IMR-90 (cell line): ENCODE data around the gene CDK14. TPM values are rescaled to one million over a fixed set of nuclear protein-coding genes. Genes with fewer than 3 reads are reported as not detected.

ENCODE experiments used
- ATAC-seq: fragments of 200-7000 bp; cut with Tn5 transposase; 2 replicates; pipeline ENCODE4 v1.9.1; 2020; ENCODE audit warnings: low read depth, mild to moderate bottlenecking, moderate library complexity
- BruUV-seq: library from RNA; stranded (reverse); fragments of 400-500 nt; replicated peaks from 2 replicates; lab custom pipeline; 2021; lab: Mats Ljungman, UMichigan
- CTCF ChIA-PET: fragments of 300-600 bp; formaldehyde crosslinking; extraction: SDS; loops from one replicate; lab custom pipeline; 2021; ENCODE audit warnings: antibody characterized with exemption; lab: Yijun Ruan, JAX
- POLR2A ChIA-PET: fragments of 300-600 bp; sonication (Branson Sonifier 250); formaldehyde crosslinking; loops from one replicate; lab custom pipeline; 2022; ENCODE audit warnings: antibody characterized with exemption; ENCODE audit not compliant: unreplicated experiment; lab: Charles Lee
- DNase-seq: peaks from one replicate; pipeline ENCODE4 v3.0.0; 2013
- H2AFZ ChIP-seq: replicated peaks from 2 replicates; pipeline ENCODE3; 2013; ENCODE audit warnings: low read length, mild to moderate bottlenecking; ENCODE audit not compliant: poor library complexity
- H2AK5ac ChIP-seq: 2 replicates; pipeline ENCODE4 v1.6.1; 2013; ENCODE audit warnings: low read depth, low read length, inconsistent platforms
- H2AK9ac ChIP-seq: replicated peaks from 2 replicates; pipeline ENCODE3; 2013; ENCODE audit warnings: mild to moderate bottlenecking, low read depth, low read length, moderate library complexity; ENCODE audit not compliant: poor library complexity
- H2BK120ac ChIP-seq: 2 replicates; pipeline ENCODE4 v1.6.1; 2013; ENCODE audit warnings: low read depth, low read length, inconsistent platforms
- H2BK15ac ChIP-seq: 3 replicates; pipeline ENCODE4 v1.6.1; 2013; ENCODE audit warnings: low read depth, low read length, inconsistent platforms
- H2BK20ac ChIP-seq: 2 replicates; pipeline ENCODE4 v1.6.1; 2013; ENCODE audit warnings: low read depth, mild to moderate bottlenecking, inconsistent platforms, low read length, moderate library complexity
- H2BK5ac ChIP-seq: 2 replicates; pipeline ENCODE4 v1.6.1; 2013; ENCODE audit warnings: mild to moderate bottlenecking, low read depth, low read length, inconsistent platforms; ENCODE audit not compliant: poor library complexity, severe bottlenecking
- H3K14ac ChIP-seq: replicated peaks from 2 replicates; pipeline ENCODE4 v1.6.1; 2013; ENCODE audit warnings: low read depth, low read length, inconsistent platforms
- H3K18ac ChIP-seq: 2 replicates; pipeline ENCODE4 v1.6.1; 2013; ENCODE audit warnings: low read depth, low read length, control low read depth
- H3K23ac ChIP-seq: 2 replicates; pipeline ENCODE4 v1.6.1; 2013; ENCODE audit warnings: low read depth, low read length, inconsistent platforms
- H3K27ac ChIP-seq: 2 replicates; pipeline ENCODE4 v1.5.1; 2013; ENCODE audit warnings: mild to moderate bottlenecking, control low read depth, low read length; ENCODE audit not compliant: insufficient read depth
- H3K27me3 ChIP-seq: 2 replicates; pipeline ENCODE4 v1.6.1; 2013; ENCODE audit warnings: low read length; ENCODE audit not compliant: control insufficient read depth, insufficient read depth
- H3K36me3 ChIP-seq: 2 replicates; pipeline ENCODE4 v1.6.1; 2013; ENCODE audit warnings: low read length, mixed read lengths; ENCODE audit not compliant: control insufficient read depth, insufficient read depth
- H3K4ac ChIP-seq: 2 replicates; pipeline ENCODE4 v1.6.1; 2013; ENCODE audit warnings: low read depth, low read length, inconsistent platforms
- H3K4me1 ChIP-seq: 2 replicates; pipeline ENCODE4 v1.6.1; 2013; ENCODE audit warnings: low read length, mixed read lengths; ENCODE audit not compliant: control insufficient read depth, insufficient read depth
- H3K4me2 ChIP-seq: 2 replicates; pipeline ENCODE4 v1.6.1; 2013; ENCODE audit warnings: low read depth, mild to moderate bottlenecking, control low read depth, low read length, moderate library complexity
- H3K4me3 ChIP-seq: 2 replicates; pipeline ENCODE4 v1.5.1; 2013; ENCODE audit warnings: low read depth, mild to moderate bottlenecking, control low read depth, low read length, moderate library complexity; ENCODE audit not compliant: insufficient read depth
- H3K56ac ChIP-seq: 2 replicates; pipeline ENCODE4 v1.6.1; 2013; ENCODE audit warnings: low read length, inconsistent platforms; ENCODE audit not compliant: insufficient read depth; ENCODE audit errors: extremely low read depth
- H3K79me1 ChIP-seq, 2 experiments: 2 replicates each; pipeline ENCODE4 v1.6.1; 2013; ENCODE audit warnings: low read length in 2 of 2, inconsistent platforms in 1 of 2, low read depth in 1 of 2
- H3K9ac ChIP-seq: 2 replicates; pipeline ENCODE4 v1.6.1; 2013; ENCODE audit warnings: low read depth, low read length, control low read depth
- H3K9me1 ChIP-seq: 2 replicates; pipeline ENCODE4 v1.6.1; 2013; ENCODE audit warnings: low read length, inconsistent platforms; ENCODE audit not compliant: insufficient read depth
- H3K9me3 ChIP-seq: 2 replicates; pipeline ENCODE4 v1.6.1; 2013; ENCODE audit warnings: low read length; ENCODE audit not compliant: control insufficient read depth, insufficient read depth
- H4K20me1 ChIP-seq: 2 replicates; pipeline ENCODE4 v1.6.1; 2013; ENCODE audit warnings: low read length, inconsistent platforms; ENCODE audit not compliant: insufficient read depth
- H4K5ac ChIP-seq: 2 replicates; pipeline ENCODE4 v1.6.1; 2013; ENCODE audit warnings: mild to moderate bottlenecking, low read depth, low read length, control low read depth
- H4K8ac ChIP-seq, 2 experiments: 2 replicates each; pipeline ENCODE4 v1.6.1; 2013; ENCODE audit warnings: low read depth in 2 of 2, low read length in 2 of 2, control low read depth in 1 of 2, inconsistent platforms in 1 of 2
- H4K91ac ChIP-seq: 2 replicates; pipeline ENCODE4 v1.6.1; 2013; ENCODE audit warnings: low read depth, low read length, inconsistent platforms; ENCODE audit not compliant: insufficient read depth
- BHLHE40 ChIP-seq: fragments of 150-350 bp; IDR thresholded peaks from 2 replicates; pipeline ENCODE4 v1.6.1; 2016; ENCODE audit warnings: mild to moderate bottlenecking, low read depth, low read length
- MAZ ChIP-seq: IDR thresholded peaks from 2 replicates; pipeline ENCODE4 v1.6.1; 2012; ENCODE audit warnings: low read depth, mild to moderate bottlenecking, low read length, improper control_type of control experiment, moderate library complexity, borderline replicate concordance
- WGBS, 2 experiments: methylation state at CpG; one replicate each; pipeline versions ENCODE4 v1.1.5 to v1.1.7; 2013; ENCODE audit warnings: missing lambda C conversion rate in 2 of 2; ENCODE audit not compliant: insufficient read length in 1 of 2; ENCODE audit errors: extremely low coverage in 2 of 2; 5-methylcytosine and 5-hydroxymethylcytosine counted together
- dilution Hi-C: fragments of 300-500 bp; cut with HindIII; formaldehyde crosslinking; loops from one replicate; pipeline ENCODE4 v1.14.3; 2018; ENCODE audit warnings: low sequenced_read_pairs; ENCODE audit not compliant: unreplicated experiment
- in situ Hi-C: fragments of 300-500 bp; cut with MboI; formaldehyde crosslinking; loops from 3 replicates; pipeline ENCODE4 v1.14.3; 2019; ENCODE audit warnings: low sequenced_read_pairs, inconsistent platforms, mixed read lengths
- intact Hi-C: fragments of 100-400 bp; cut with micrococcal nuclease; formaldehyde crosslinking; loops from 2 replicates; pipeline ENCODE4 v1.10.0; 2022
- polyA plus RNA-seq, 3 experiments: library from polyadenylated mRNA; depleted of rRNA; stranded (reverse); fragments of >200 nt; gene quantifications; 2 replicates each; pipeline ENCODE4 v1.2.3, GENCODE V29; 2012; ENCODE audit warnings: low replicate concordance in 1 of 3
- total RNA-seq: library from RNA; depleted of rRNA; stranded (reverse); fragments of >200 nt; gene quantifications from 2 replicates; pipeline ENCODE4 v1.2.3, GENCODE V29; 2012

CDK14 gene
- total and polyA plus RNA-seq, 2 of the 4 experiments (the other 2 are of a cell fraction): 10.1 to 29.6 TPM

DNA sequence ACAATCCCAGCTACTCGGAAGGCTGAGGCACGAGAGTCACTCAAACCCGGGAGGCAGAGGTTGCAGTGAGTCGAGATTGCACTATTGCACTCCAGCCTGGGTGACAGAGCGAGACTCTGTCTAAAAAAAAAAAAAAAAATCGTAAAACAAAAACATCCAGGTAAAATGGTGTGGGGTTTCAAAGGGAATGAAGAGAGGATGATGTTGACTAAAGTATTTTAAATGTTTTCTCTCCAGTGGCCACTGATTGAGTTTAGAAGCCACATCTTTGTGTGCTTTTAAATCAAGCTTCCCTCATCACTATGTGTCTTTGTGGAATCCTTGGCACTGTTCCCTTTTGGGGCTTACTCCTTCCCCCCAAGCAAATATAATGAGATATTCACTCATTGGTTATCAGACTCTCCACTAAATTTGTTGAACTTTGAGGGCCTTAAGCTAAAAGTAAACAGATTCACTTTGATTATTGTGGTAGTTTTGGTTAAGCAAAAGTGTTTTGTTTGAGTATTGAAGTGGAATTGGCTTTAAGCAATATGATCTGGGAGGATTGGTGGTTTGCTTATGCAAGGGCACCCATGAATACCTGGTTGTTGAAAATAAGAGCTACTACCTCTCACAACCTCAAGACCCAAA is 162.9 kb downstream of the CDK14 start:
- WGBS, 2 experiments: 100% methylated on average over 3 of the region's 6 CpGs; no CpG with 5 or more reads in 1 of the 2 experiments
- H3K79me1 ChIP-seq: peaks cover 0 to 12% of the 10 kb centered on the region in 2 experiments; a peak in 3 of 4 replicates
- no peaks in the 10 kb centered on the region for H3K36me3 ChIP-seq
- H4K91ac ChIP-seq: no peak overlapping the region
- H4K8ac ChIP-seq: no peak overlapping the region
- no peaks in the 10 kb centered on the region for H3K27me3 ChIP-seq
- in situ Hi-C loops: no loop called here
- no peak overlapping the region for H4K5ac ChIP-seq
- H3K4me2 ChIP-seq: no peak overlapping the region
- intact Hi-C loops: no loop called here
- H3K9ac ChIP-seq: no peak overlapping the region
- POLR2A ChIA-PET: no interaction called here
- CTCF ChIA-PET: no interaction called here
- H3K4me3 ChIP-seq: no peak overlapping the region
- no peak overlapping the region for H3K4ac ChIP-seq
- DNase-seq (no peak), ATAC-seq (no peak)
- H3K9me3 ChIP-seq: no peaks in the 10 kb centered on the region
- no peak overlapping the region for H3K18ac ChIP-seq
- BruUV-seq: no TSS peak
- H3K9me1 ChIP-seq: no peaks in the 10 kb centered on the region; the same call in 1 of the 2 replicates
- no peak overlapping the region for H2BK120ac ChIP-seq
- H2AK5ac ChIP-seq: no peak overlapping the region
- no peak overlapping the region for H3K27ac ChIP-seq
- dilution Hi-C loops: no loop called here
- H3K23ac ChIP-seq: no peak overlapping the region
- no peak overlapping the region for H2BK20ac ChIP-seq
- H4K20me1 ChIP-seq: no peaks in the 10 kb centered on the region
- no peak overlapping the region for H2BK5ac ChIP-seq
- TF ChIP-seq MAZ: no peak
- no peak for TF ChIP-seq BHLHE40
- no peak overlapping the region for H3K14ac ChIP-seq
- no peak overlapping the region for H2AK9ac ChIP-seq
- no peak overlapping the region for H2BK15ac ChIP-seq
- peaks cover 3% of the 10 kb centered on the region; the same call in 1 of the 2 replicates for H3K4me1 ChIP-seq
- no peak overlapping the region for H2AFZ ChIP-seq
- H3K56ac ChIP-seq: no peak overlapping the region
